ENCODE measurements around the gene CD2.

The CD2 gene

GRCh38 chr1:116770625-116771024 lies 16.4 kb downstream of the CD2 start:
- in situ Hi-C loops (cut with MboI; ENCODE audit: low sequenced_read_pairs) = no loop called here

- in situ Hi-C loops (cut with MboI; ENCODE audit: low sequenced_read_pairs) = no loop called here
Observed at GRCh38 chr1:116771997-116772647, 17.9 kb downstream of the CD2 start.

- in situ Hi-C loops (cut with MboI; ENCODE audit: low sequenced_read_pairs) = no loop called here
Observed at GRCh38 chr1:116772648-116773045, 18.4 kb downstream of the CD2 start.

GRCh38 chr1:116775116-116775752 lies 21.0 kb downstream of the CD2 start:
- in situ Hi-C loops (cut with MboI; ENCODE audit: low sequenced_read_pairs) = no loop called here

GRCh38 chr1:116777831-116778830 lies 23.9 kb downstream of the CD2 start:
- in situ Hi-C loops (cut with MboI; ENCODE audit: low sequenced_read_pairs) = no loop called here

GRCh38 chr1:116781034-116781433 lies 26.8 kb downstream of the CD2 start:
- in situ Hi-C loops (cut with MboI; ENCODE audit: low sequenced_read_pairs) = no loop called here

- in situ Hi-C loops (cut with MboI; ENCODE audit: low sequenced_read_pairs) = no loop called here
Observed at GRCh38 chr1:116785006-116785405, 30.8 kb downstream of the CD2 start.

GRCh38 chr1:116786049-116786448 lies 31.8 kb downstream of the CD2 start:
- in situ Hi-C loops (cut with MboI; ENCODE audit: low sequenced_read_pairs) = no loop called here

- in situ Hi-C loops (cut with MboI; ENCODE audit: low sequenced_read_pairs) = no loop called here
Observed at GRCh38 chr1:116791727-116792126, 37.5 kb downstream of the CD2 start.

GRCh38 chr1:116793357-116793935 lies 39.2 kb downstream of the CD2 start:
- in situ Hi-C loops (cut with MboI; ENCODE audit: low sequenced_read_pairs) = no loop called here

- in situ Hi-C loops (cut with MboI; ENCODE audit: low sequenced_read_pairs) = no loop called here
Observed at GRCh38 chr1:116794371-116794770, 40.1 kb downstream of the CD2 start.

GRCh38 chr1:116794804-116795481 lies 40.7 kb downstream of the CD2 start:
- in situ Hi-C loops (cut with MboI; ENCODE audit: low sequenced_read_pairs) = no loop called here

GRCh38 chr1:116795482-116795829 lies 41.2 kb downstream of the CD2 start:
- in situ Hi-C loops (cut with MboI; ENCODE audit: low sequenced_read_pairs) = no loop called here

GRCh38 chr1:116804736-116805135 lies 50.5 kb downstream of the CD2 start:
- in situ Hi-C loops (cut with MboI; ENCODE audit: low sequenced_read_pairs) = no loop called here

- in situ Hi-C loops (cut with MboI; ENCODE audit: low sequenced_read_pairs) = no loop called here
Observed at GRCh38 chr1:116805398-116805797, 51.2 kb downstream of the CD2 start.

- in situ Hi-C loops (cut with MboI; ENCODE audit: low sequenced_read_pairs) = no loop called here
Observed at GRCh38 chr1:116806245-116806644, 52.0 kb downstream of the CD2 start.

GRCh38 chr1:116806671-116807070 lies 52.4 kb downstream of the CD2 start:
- in situ Hi-C loops (cut with MboI; ENCODE audit: low sequenced_read_pairs) = no loop called here

GRCh38 chr1:116807394-116808199 lies 53.4 kb downstream of the CD2 start:
- in situ Hi-C loops (cut with MboI; ENCODE audit: low sequenced_read_pairs) = no loop called here

GRCh38 chr1:116808200-116808847 lies 54.1 kb downstream of the CD2 start:
- in situ Hi-C loops (cut with MboI; ENCODE audit: low sequenced_read_pairs) = no loop called here
